Uterus (tissue), 4 donors: ENCODE measurements around the gene SKA1. TPM values are rescaled to one million over a fixed set of nuclear protein-coding genes. Genes with fewer than 3 reads are reported as not detected.

Experiments
- DNase-seq, 2 donors: peaks; one replicate each; pipeline ENCODE4 v3.0.0-alpha.2; 2019 to 2020
- H3K27ac ChIP-seq, 2 donors: fragments of 200-600 bp; sonication (generic); 1 replicate in 1 of 2; 2 replicates in 1 of 2; pipeline ENCODE4 v1.5.1; 2016 to 2018
- H3K27me3 ChIP-seq, 2 donors: fragments of 200-600 bp; sonication (generic); one replicate each; pipeline ENCODE4 v1.5.1; 2018 to 2019; ENCODE audit warnings: control low read depth in 1 of 2
- H3K36me3 ChIP-seq, 2 donors: fragments of 200-600 bp; sonication (generic); one replicate each; pipeline ENCODE4 v1.5.1; 2019; ENCODE audit warnings: control low read depth in 1 of 2
- H3K4me1 ChIP-seq, 2 donors: fragments of 200-600 bp; sonication (generic); one replicate each; pipeline ENCODE4 v1.5.1; 2018 to 2019; ENCODE audit warnings: control low read depth in 1 of 2
- H3K4me3 ChIP-seq, 2 donors: fragments of 200-600 bp; sonication (generic); 1 replicate in 1 of 2; 2 replicates in 1 of 2; pipeline ENCODE4 v1.5.1; 2018 to 2019; ENCODE audit warnings: mild to moderate bottlenecking in 1 of 2
- H3K9me3 ChIP-seq, 2 donors: fragments of 200-600 bp; sonication (generic); one replicate each; pipeline ENCODE4 v1.5.1; 2019; ENCODE audit warnings: control low read depth in 1 of 2
- CTCF ChIP-seq, 4 experiments: fragments of 200-600 bp in 2 of 4; fragments of 450-650 bp in 2 of 4; sonication (generic) in 2 of 4; IDR thresholded peaks; one replicate each; pipeline ENCODE4 v1.5.1; 2016 to 2019; ENCODE audit warnings: antibody characterized with exemption in 4 of 4, mild to moderate bottlenecking in 2 of 4, moderate library complexity in 1 of 4
- POLR2A ChIP-seq, 2 donors: fragments of 450-650 bp; IDR thresholded peaks; one replicate each; pipeline ENCODE4 v1.6.1; 2016; ENCODE audit warnings: antibody characterized with exemption in 2 of 2, mild to moderate bottlenecking in 1 of 2, moderate library complexity in 1 of 2
- intact Hi-C: fragments of 100-400 bp; cut with DNase I; formaldehyde crosslinking; loops from one replicate; pipeline ENCODE4 v1.15.1; 2023; ENCODE audit warnings: low total_unique reads
- total RNA-seq, 4 donors: library from RNA; depleted of rRNA in 3 of 4; stranded (reverse); fragments of >200 nt in 3 of 4; gene quantifications; one replicate each; pipeline versions ENCODE4 v1.1.0 to v1.2.4, GENCODE V29; 2014 to 2023
- donor health status: DM: yes; HTN: yes; CAD: no.

The SKA1 gene
- total RNA-seq, 4 donors from 2014 or later, result 0.73 to 5.5 TPM; not detected in 2

- H3K36me3 ChIP-seq, result no peaks in the 10 kb centered on the region
Measured at GRCh38 chr18:50393802-50394201, 19.0 kb downstream of the SKA1 start.

GRCh38 chr18:50395093-50395492 lies 20.2 kb downstream of the SKA1 start:
- DNase-seq, result no peak
- Histone ChIP-seq H3K27me3 (no peaks in the 10 kb centered on the region), H3K4me1 (no peaks in the 10 kb centered on the region), H3K4me3 (no peak overlapping the region), H3K36me3 (no peaks in the 10 kb centered on the region), H3K27ac (no peak overlapping the region), H3K9me3 (no peaks in the 10 kb centered on the region)
- no peak for TF ChIP-seq CTCF (IDR thresholded peaks at IDR 0.05)
- TF ChIP-seq POLR2A (IDR thresholded peaks at IDR 0.05), result no peak
- intact Hi-C loops, result no loop called here

More at GRCh38 chr18:50393802-50394201, 19.0 kb downstream of the SKA1 start:
- TF ChIP-seq POLR2A (IDR thresholded peaks at IDR 0.05), result no peak
- TF ChIP-seq CTCF (IDR thresholded peaks at IDR 0.05), result no peak
- no peak for DNase-seq
- Histone ChIP-seq H3K27ac (no peak overlapping the region), H3K27me3 (no peaks in the 10 kb centered on the region), H3K4me3 (no peak overlapping the region), H3K9me3 (no peaks in the 10 kb centered on the region), H3K4me1 (no peaks in the 10 kb centered on the region)
- intact Hi-C loops, result no loop called here

GRCh38 chr18:50396005-50396660 lies 21.3 kb downstream of the SKA1 start:
- TF ChIP-seq POLR2A (IDR thresholded peaks at IDR 0.05), result no peak
- no peak for TF ChIP-seq CTCF (IDR thresholded peaks at IDR 0.05)
- Histone ChIP-seq H3K4me1 (no peaks in the 10 kb centered on the region), H3K9me3 (no peaks in the 10 kb centered on the region), H3K36me3 (no peaks in the 10 kb centered on the region), H3K27ac (no peak overlapping the region), H3K27me3 (no peaks in the 10 kb centered on the region), H3K4me3 (no peak overlapping the region)
- DNase-seq, result no peak
- intact Hi-C loops, result no loop called here

GRCh38 chr18:50397023-50397422 lies 22.2 kb downstream of the SKA1 start:
- intact Hi-C loops, result no loop called here
- Histone ChIP-seq H3K36me3 (no peaks in the 10 kb centered on the region), H3K4me1 (no peaks in the 10 kb centered on the region), H3K4me3 (no peak overlapping the region), H3K9me3 (no peaks in the 10 kb centered on the region), H3K27ac (no peak overlapping the region), H3K27me3 (peaks cover 0 to 1% of the 10 kb centered on the region in 2 donors)
- DNase-seq, result no peak
- TF ChIP-seq CTCF (IDR thresholded peaks at IDR 0.05), result no peak
- TF ChIP-seq POLR2A (IDR thresholded peaks at IDR 0.05), result no peak

GRCh38 chr18:50398099-50398498 lies 23.3 kb downstream of the SKA1 start:
- DNase-seq, result no peak
- H3K27ac ChIP-seq, result no peak overlapping the region
- H3K27me3 ChIP-seq, result peaks cover 0 to 4% of the 10 kb centered on the region in 2 donors
- no peak for TF ChIP-seq CTCF (IDR thresholded peaks at IDR 0.05)
- no peak for TF ChIP-seq POLR2A (IDR thresholded peaks at IDR 0.05)
- H3K4me3 ChIP-seq, result no peak overlapping the region
- intact Hi-C loops, result no loop called here
- H3K4me1 ChIP-seq, result no peaks in the 10 kb centered on the region
- H3K36me3 ChIP-seq, result no peaks in the 10 kb centered on the region
- no peaks in the 10 kb centered on the region for H3K9me3 ChIP-seq
